Neural cell (in vitro differentiated cells): Measurements from ENCODE around the gene FAM118B. TPM values are rescaled to one million over a fixed set of nuclear protein-coding genes. Genes with fewer than 3 reads are reported as not detected.
A peak's percentile ranks its signal among the peaks of the same experiment; 100 is the strongest.

Experiments
- H2AFZ ChIP-seq: fragments of 200-600, 300-800 bp; sonication (generic), shearing (Covaris generic); 2 replicates; pipeline ENCODE4 v1.6.0; 2014; ENCODE audit warnings: low read depth, mild to moderate bottlenecking, antibody characterized with exemption, low read length, moderate library complexity
- H3F3A ChIP-seq: fragments of 200-600 bp; shearing (Covaris generic); 2 replicates; pipeline ENCODE4 v1.6.1; 2016; ENCODE audit warnings: mild to moderate bottlenecking, moderate library complexity, mixed read lengths, antibody characterized with exemption, low read length; ENCODE audit not compliant: insufficient read depth, poor library complexity, severe bottlenecking
- H3K27ac ChIP-seq: fragments of 200-600, 300-800 bp; sonication (generic), shearing (Covaris generic); 2 replicates; pipeline ENCODE4 v1.5.1; 2014; ENCODE audit warnings: mild to moderate bottlenecking, low read length, moderate library complexity
- H3K27me3 ChIP-seq: fragments of 300-800, 200-600 bp; sonication (generic), shearing (Covaris generic); 2 replicates; pipeline ENCODE4 v1.6.0; 2014; ENCODE audit warnings: mild to moderate bottlenecking, low read depth, low read length, moderate library complexity; ENCODE audit not compliant: insufficient read depth
- H3K36me3 ChIP-seq: fragments of 300-800, 200-600 bp; sonication (generic), shearing (Covaris generic); 2 replicates; pipeline ENCODE4 v1.5.1; 2014; ENCODE audit warnings: mild to moderate bottlenecking, antibody characterized with exemption, low read length, moderate library complexity; ENCODE audit not compliant: insufficient read depth
- H3K4me2 ChIP-seq: fragments of 300-800, 200-600 bp; sonication (generic), shearing (Covaris generic); 2 replicates; pipeline ENCODE4 v1.6.0; 2014; ENCODE audit warnings: mild to moderate bottlenecking, low read length
- H3K4me3 ChIP-seq: fragments of 300-800, 200-600 bp; sonication (generic), shearing (Covaris generic); 2 replicates; pipeline ENCODE4 v1.5.1; 2014; ENCODE audit warnings: mild to moderate bottlenecking, low read length, moderate library complexity
- H3K79me2 ChIP-seq: fragments of 200-600 bp; shearing (Covaris generic); replicated peaks from 2 replicates; pipeline ENCODE4 v1.6.0; 2014; ENCODE audit warnings: mild to moderate bottlenecking, low read length, moderate library complexity; ENCODE audit not compliant: insufficient read depth
- H3K9ac ChIP-seq: fragments of 300-800, 200-600 bp; sonication (generic), shearing (Covaris generic); 2 replicates; pipeline ENCODE4 v1.6.1; 2016; ENCODE audit warnings: mild to moderate bottlenecking, low read length, mixed read lengths
- H3K9me2 ChIP-seq: fragments of 200-600 bp; shearing (Covaris generic); 2 replicates; pipeline ENCODE4 v1.6.1; 2016; ENCODE audit warnings: mild to moderate bottlenecking, low read length, mixed read lengths; ENCODE audit not compliant: insufficient read depth
- H3K9me3 ChIP-seq: fragments of 200-600, 300-800 bp; sonication (generic), shearing (Covaris generic); 2 replicates; pipeline ENCODE4 v1.6.1; 2016; ENCODE audit warnings: mild to moderate bottlenecking, mixed run types, low read length, moderate library complexity, mixed read lengths
- H4K20me1 ChIP-seq: fragments of 200-600 bp; shearing (Covaris generic); 2 replicates; pipeline ENCODE4 v1.6.1; 2016; ENCODE audit warnings: mild to moderate bottlenecking, mixed run types; ENCODE audit not compliant: insufficient read depth
- EP300 ChIP-seq: fragments of 450-650 bp; conservative IDR thresholded peaks from 2 replicates; pipeline ENCODE4 v1.6.1; 2014; ENCODE audit warnings: antibody characterized with exemption, mild to moderate bottlenecking, moderate library complexity; ENCODE audit not compliant: poor library complexity, severe bottlenecking
- EZH2 ChIP-seq: fragments of 200-600, 300-800 bp; shearing (Covaris generic), sonication (generic); IDR thresholded peaks from 2 replicates; pipeline ENCODE4 v1.6.1; 2014; ENCODE audit warnings: antibody characterized with exemption, low read length, borderline replicate concordance, mild to moderate bottlenecking; ENCODE audit not compliant: insufficient read depth, poor library complexity, severe bottlenecking
- MXI1 ChIP-seq: fragments of 450-650 bp; conservative IDR thresholded peaks from 2 replicates; pipeline ENCODE4 v1.6.1; 2014; ENCODE audit warnings: antibody characterized with exemption, mild to moderate bottlenecking; ENCODE audit not compliant: poor library complexity, severe bottlenecking
- POLR2AphosphoS5 ChIP-seq: IDR thresholded peaks from 2 replicates; pipeline ENCODE4 v1.6.1; 2012
- RAD21 ChIP-seq: fragments of 450-650 bp; conservative IDR thresholded peaks from 2 replicates; pipeline ENCODE4 v1.6.1; 2014; ENCODE audit warnings: antibody characterized with exemption, mild to moderate bottlenecking, moderate library complexity
- REST ChIP-seq: IDR thresholded peaks from 2 replicates; pipeline ENCODE4 v1.6.1; 2012; ENCODE audit warnings: borderline replicate concordance
- SMC3 ChIP-seq: fragments of 450-650 bp; conservative IDR thresholded peaks from 2 replicates; pipeline ENCODE4 v1.6.1; 2014; ENCODE audit warnings: antibody characterized with exemption, mild to moderate bottlenecking, moderate library complexity; ENCODE audit not compliant: poor library complexity
- TAF1 ChIP-seq: IDR thresholded peaks from 2 replicates; pipeline ENCODE4 v1.6.1; 2012; ENCODE audit warnings: low read depth
- polyA plus RNA-seq: library from polyadenylated mRNA; depleted of rRNA; stranded (reverse); fragments of >200 nt; gene quantifications from 2 replicates; pipeline ENCODE4 v1.2.3, GENCODE V29; 2014
- TF ChIP-seq, protein P1 (sequence below): fragments of 450-650 bp; IDR thresholded peaks from 2 replicates; pipeline ENCODE4 v1.5.1; 2014; ENCODE audit warnings: antibody characterized with exemption, mild to moderate bottlenecking, moderate library complexity; ENCODE audit not compliant: poor library complexity, severe bottlenecking

The FAM118B gene
- polyA plus RNA-seq, 1 donor from 2014 or later, result 54.1 TPM

DNA sequence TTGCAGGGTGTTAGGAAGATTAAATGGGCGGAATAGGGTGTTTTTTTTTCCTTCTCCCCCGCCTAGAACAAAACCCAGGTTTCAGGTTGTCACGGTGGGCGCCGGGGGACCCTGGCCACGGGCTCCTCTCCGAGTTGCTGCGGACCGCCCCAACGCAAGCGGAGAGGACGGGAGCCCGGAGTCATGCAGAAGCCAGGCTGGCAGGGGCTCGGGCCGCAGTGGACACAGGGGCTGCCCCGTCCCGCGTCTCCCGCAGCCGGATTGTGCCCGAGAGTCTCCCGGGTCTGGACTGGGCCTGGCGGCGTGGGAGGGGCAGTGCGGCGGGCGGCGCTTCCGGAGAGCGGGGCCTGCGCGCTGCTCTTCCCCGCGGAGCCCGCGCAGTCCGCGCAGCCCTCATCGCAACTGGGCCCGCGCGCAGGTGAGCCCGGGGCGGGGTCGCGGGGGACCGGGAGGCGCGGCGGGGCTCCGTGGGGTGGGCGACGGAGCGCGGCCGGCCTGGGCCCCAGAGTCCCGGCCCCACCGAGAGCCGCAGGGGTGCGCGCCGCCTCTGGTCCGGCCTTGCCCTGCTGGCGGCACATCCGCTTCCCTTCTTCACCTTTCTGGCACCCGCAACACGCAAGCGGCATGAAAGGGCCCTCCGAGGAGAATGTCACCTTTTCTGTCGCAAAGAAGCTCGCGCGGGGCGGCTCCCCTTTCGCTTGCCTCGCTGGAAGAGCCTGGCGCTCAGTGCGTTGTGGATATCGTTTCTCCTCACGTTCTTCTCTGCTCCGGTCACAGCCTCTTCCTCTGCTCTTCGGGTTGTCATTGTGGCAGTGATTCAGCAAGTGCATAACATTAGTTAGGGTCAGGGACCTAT, 71.4 kb downstream of the FAM118B start, which contains the start of gene TIRAP:
TSS of gene TIRAP (plus strand) at position 358 of the 856 bp plus-strand sequence. CDS start 7,802 bp downstream, outside the sequence.
- H3K27ac ChIP-seq, result peak within 1 kb of the TSS; percentile 75

DNA sequence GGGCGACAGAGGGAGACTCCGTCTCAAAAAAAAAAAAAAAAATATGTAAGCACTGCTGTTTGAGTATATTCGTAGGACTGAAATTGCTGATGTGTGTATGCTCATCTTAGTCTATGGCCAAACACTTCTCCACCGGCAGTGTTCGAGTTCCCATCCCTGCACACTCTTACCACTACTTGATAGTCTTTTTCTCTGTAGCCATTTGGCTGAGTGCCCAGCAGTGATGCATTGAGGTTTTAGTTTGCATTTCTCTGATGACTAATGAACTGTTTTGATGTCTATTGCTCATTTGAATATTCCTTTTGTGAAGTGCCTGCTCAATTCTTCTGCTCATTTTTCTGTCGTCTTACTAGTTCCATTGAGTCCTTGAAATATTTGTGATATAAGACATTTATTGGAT, 73.2 kb downstream of the FAM118B start:
- no peaks in the 10 kb centered on the region for H3K27me3 ChIP-seq
- H3F3A ChIP-seq, result no peaks in the 10 kb centered on the region
- H3K4me2 ChIP-seq, result no peak overlapping the region
- no peaks in the 10 kb centered on the region for H3K36me3 ChIP-seq
- no peaks in the 10 kb centered on the region for H3K79me2 ChIP-seq
- no peaks in the 10 kb centered on the region for H3K9me2 ChIP-seq
- H4K20me1 ChIP-seq, result no peaks in the 10 kb centered on the region
- no peak overlapping the region for H3K27ac ChIP-seq
- H2AFZ ChIP-seq, result no peak overlapping the region
- H3K9ac ChIP-seq, result no peak overlapping the region
- no peaks in the 10 kb centered on the region for H3K9me3 ChIP-seq
- no peak overlapping the region for H3K4me3 ChIP-seq
- TF ChIP-seq EZH2 (no peak), EP300 (no peak), POLR2AphosphoS5 (no peak), MXI1 (no peak), SMC3 (no peak), TAF1 (no peak)
- TF ChIP-seq, protein P1, sequence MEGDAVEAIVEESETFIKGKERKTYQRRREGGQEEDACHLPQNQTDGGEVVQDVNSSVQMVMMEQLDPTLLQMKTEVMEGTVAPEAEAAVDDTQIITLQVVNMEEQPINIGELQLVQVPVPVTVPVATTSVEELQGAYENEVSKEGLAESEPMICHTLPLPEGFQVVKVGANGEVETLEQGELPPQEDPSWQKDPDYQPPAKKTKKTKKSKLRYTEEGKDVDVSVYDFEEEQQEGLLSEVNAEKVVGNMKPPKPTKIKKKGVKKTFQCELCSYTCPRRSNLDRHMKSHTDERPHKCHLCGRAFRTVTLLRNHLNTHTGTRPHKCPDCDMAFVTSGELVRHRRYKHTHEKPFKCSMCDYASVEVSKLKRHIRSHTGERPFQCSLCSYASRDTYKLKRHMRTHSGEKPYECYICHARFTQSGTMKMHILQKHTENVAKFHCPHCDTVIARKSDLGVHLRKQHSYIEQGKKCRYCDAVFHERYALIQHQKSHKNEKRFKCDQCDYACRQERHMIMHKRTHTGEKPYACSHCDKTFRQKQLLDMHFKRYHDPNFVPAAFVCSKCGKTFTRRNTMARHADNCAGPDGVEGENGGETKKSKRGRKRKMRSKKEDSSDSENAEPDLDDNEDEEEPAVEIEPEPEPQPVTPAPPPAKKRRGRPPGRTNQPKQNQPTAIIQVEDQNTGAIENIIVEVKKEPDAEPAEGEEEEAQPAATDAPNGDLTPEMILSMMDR, result no peak

More for the DNA sequence above, 71.4 kb downstream of the FAM118B start, which contains the start of gene TIRAP:
- Histone ChIP-seq H3K9ac (peak within 1 kb of the TSS; percentile 71), H2AFZ (peak within 1 kb of the TSS; percentile 73), H3K9me2 (no peaks in the 10 kb centered on the region), H3K36me3 (no peaks in the 10 kb centered on the region), H3K4me3 (peak within 1 kb of the TSS; percentile 71), H3K79me2 (no peaks in the 10 kb centered on the region), H3K9me3 (no peaks in the 10 kb centered on the region), H3K4me2 (peak within 1 kb of the TSS; percentile 78), H3K27me3 (no peaks in the 10 kb centered on the region), H3F3A (no peaks in the 10 kb centered on the region), H4K20me1 (no peaks in the 10 kb centered on the region)
- no peak for TF ChIP-seq REST
- TF ChIP-seq, protein P1, result no peak
- TF ChIP-seq EZH2, result no peak
- TF ChIP-seq EP300, result no peak
- TF ChIP-seq SMC3, result no peak
- no peak for TF ChIP-seq RAD21
- peak; percentile 53 for TF ChIP-seq POLR2AphosphoS5
- peak; percentile 28 for TF ChIP-seq MXI1
- no peak for TF ChIP-seq TAF1
